Measurements from ENCODE around the gene F8A1.
"Not testable (repeated sequence)": the region's sequence is repeated elsewhere in the genome, so short reads cannot be mapped to it uniquely, and the experiment has no call there.

Gene F8A1

DNA sequence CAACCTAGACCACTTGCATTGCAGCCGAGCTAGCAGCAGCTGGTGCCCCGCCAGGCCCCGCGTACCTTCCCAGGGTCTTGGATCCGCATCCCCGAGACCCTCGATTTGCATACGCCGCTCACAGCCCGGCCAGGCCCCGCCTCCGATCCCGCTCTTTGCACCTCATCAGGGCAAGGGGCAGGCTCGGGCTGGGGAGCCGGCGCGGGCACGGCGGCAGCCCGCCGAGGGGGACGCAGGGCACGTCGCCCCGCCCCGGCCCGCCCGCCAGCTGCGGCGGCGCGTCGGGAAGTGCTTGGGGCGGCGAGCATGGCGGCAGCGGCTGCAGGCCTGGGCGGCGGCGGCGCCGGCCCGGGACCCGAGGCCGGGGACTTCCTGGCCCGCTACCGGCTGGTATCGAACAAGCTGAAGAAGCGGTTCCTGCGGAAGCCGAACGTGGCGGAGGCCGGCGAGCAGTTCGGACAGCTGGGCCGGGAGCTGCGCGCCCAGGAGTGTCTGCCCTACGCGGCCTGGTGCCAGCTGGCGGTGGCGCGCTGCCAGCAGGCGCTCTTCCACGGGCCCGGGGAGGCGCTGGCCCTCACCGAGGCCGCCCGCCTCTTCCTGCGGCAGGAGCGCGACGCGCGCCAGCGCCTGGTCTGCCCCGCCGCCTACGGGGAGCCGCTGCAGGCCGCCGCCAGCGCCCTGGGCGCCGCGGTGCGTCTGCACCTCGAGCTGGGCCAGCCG is at the start of gene F8A1:
F8A1 (plus strand) TSS at position 287 of the 720 bp plus-strand sequence; CDS start at position 307, 20 bp downstream.
- peak in 1 of 2 donors; percentile 5 for DNase-seq (ENCODE audit: low read depth in 2 of 2, low spot score in 1 of 2)

DNA sequence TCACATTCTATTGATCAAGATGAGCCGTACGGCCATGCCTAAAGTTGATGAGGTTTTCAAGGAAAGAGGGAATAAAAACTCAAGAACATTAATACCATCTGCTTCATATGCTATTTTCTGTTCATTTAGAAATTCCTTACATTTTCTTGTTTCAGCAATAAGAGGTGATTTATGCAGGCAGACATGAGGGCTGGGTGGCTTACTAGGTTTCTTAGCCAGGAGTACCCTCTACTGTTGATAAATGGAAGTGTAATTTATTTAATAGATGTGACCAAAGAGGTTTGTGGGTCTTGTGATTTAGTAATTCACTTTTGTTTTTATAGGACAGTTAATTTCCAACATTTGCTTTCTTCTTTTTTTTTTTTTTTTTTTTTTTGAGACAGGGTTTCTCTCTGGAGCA is 45.3 kb upstream of the F8A1 start:
- no peak for DNase-seq (ENCODE audit: low read depth in 2 of 2, low spot score in 1 of 2)

DNA sequence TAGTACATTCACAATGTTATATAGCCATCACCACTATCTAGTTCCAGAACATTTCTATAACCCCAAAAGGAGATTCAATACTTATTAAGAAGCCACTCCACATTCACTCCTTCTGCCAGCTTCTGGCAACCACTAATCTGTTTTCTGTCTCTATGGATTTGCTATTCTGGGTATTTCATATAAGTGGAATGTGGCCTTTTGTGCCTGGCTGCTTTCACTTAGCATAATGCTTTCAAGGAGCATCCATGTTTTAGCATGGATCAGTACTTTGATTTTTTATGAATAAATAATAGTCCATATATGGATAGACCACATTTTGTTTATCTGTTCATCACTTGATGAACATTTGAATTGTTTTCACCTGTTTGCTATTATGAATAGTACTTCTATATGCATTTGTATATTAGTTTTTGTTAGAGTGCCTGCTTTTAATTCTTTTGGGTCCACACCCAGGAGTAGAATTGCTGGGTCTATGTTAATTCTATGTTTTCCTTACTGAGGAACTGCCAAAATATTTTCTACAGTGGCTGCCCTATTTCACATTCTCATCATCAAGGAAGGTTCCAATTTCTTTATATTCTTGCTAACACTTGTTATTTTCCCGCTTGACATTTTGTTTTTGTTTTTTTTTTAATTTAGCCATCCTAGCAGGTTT is 35.1 kb upstream of the F8A1 start:
- no peak for DNase-seq (ENCODE audit: low read depth in 2 of 2, low spot score in 1 of 2)

DNA sequence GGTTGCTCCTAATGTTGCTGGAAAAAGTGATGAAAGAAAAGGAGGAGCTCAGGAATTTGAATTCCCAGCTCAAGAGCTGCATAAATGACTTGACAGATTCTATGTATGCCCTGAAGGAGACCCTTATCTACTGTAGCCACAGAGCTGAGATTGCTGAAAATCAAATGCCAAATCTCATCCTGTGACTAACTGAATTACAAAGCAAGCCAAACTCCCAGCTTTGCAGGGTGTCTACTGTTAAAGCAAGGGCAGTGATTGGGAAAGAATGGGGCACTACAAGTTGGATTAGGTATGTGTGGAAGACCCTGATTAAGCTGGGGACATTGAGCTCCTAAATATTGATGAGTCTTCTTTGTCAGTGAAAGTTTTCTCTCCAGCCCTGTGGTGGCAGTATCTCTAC is 30.9 kb upstream of the F8A1 start:
- DNase-seq (ENCODE audit: low read depth in 2 of 2, low spot score in 1 of 2), result no peak

DNA sequence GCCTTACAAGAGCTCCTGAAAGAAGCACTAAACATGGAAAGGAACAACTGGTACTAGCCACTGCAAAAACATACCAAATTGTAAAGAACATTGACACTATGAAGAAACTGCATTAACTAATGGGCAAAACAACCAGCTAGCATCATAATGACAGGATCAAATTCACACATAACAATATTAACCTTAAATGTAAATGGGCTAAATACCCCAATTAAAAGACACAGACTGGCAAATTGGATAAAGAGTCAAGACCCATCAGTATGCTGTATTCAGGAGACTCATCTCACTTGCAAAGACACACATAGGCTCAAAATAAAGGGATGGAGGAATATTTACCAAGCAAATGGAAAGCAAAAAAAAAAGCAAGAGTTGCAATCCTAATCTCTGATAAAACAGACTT is 17.6 kb upstream of the F8A1 start:
- DNase-seq (ENCODE audit: low read depth in 2 of 2, low spot score in 1 of 2), result not testable (repeated sequence)

DNA sequence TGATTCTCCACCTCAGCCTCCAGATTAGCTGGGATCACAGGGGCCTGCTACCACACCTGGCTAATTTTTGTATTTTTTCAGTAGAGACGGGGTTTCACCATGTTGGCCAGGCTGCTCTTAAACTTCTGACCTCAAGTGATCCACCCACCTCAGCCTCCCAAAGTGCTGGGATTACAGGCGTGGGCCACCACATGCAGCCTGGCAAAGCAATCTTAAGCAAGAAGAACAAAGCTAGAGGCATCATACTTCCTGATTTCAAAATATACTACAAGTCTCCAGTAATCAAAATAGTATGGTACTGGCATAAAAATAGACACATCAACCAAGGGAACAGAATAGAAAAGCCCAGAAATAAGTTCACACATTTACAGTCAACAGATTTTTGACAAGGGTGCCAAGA is 12.8 kb upstream of the F8A1 start:
- DNase-seq (ENCODE audit: low read depth in 2 of 2, low spot score in 1 of 2), result no peak

DNA sequence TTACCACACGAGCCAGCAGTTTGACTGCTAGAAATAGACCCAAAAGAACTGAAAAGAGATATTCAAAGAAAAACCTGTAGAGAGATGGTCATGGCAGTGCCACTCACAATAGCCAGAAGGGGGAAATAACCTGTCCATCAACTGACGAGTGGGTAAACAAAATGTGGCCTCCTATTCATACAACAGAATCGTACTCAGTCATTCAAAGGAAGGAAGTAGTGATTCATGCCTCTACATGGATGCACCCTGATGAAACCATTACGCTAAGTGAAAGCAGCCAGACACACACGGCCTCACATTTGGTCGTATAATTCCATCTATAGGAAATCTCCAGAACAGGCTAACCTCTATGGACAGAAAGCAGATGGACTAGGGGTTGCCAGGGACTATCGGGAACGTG is 2.1 kb upstream of the F8A1 start:
- not testable (repeated sequence) for DNase-seq (ENCODE audit: low read depth in 2 of 2, low spot score in 1 of 2)

DNA sequence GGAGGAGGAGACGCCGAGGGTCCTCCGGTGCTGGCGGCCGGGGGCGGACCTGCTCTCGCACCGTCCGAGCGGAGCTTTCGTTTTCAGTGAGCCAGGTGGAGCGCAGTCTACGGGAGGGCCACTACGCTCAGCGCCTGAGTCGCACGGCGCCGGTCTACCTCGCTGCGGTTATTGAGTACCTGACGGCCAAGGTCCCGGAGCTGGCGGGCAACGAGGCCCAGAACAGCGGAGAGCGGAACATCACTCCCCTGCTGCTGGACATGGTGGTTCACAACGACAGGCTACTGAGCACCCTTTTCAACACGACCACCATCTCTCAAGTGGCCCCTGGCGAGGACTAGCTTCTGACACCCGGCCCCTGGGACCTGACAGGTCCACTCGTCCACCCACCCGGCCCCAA is 1.1 kb upstream of the F8A1 start:
- not testable (repeated sequence) for DNase-seq (ENCODE audit: low read depth in 2 of 2, low spot score in 1 of 2)

DNA sequence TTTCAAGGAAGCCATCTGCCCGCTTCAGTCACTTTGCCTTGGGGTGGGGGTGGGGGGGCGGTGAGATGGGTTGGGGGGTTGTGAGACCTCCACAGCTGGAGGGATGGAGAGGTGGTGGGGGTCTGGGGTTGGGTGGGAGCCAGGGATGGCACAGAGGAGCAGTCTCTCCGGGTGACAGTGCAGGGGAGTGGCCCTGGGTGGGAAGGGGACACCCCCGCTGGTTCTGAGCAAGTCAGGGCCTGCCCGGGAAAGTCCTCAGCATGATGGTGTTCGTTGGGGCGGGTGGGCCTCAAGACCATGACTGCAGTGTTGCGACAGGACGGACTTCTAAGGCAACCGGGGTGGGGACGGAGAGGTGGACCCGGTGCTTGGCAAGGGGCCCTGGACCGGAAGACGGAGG is 606 bp upstream of the F8A1 start:
- DNase-seq (ENCODE audit: low read depth in 2 of 2, low spot score in 1 of 2), result not testable (repeated sequence)

DNA sequence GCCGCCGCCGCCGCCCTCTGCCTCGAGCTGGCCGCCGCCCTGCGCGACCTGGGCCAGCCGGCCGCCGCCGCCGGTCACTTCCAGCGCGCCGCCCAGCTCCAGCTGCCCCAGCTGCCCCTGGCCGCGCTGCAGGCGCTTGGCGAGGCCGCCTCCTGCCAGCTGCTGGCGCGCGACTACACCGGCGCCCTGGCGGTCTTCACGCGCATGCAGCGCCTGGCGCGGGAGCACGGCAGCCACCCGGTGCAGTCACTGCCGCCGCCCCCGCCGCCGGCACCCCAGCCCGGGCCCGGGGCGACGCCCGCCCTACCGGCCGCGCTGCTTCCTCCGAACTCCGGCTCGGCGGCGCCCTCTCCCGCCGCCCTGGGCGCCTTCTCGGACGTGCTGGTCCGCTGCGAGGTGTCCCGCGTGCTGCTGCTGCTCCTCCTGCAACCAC is 650 bp downstream of the F8A1 start:
- not testable (repeated sequence) for DNase-seq (ENCODE audit: low read depth in 2 of 2, low spot score in 1 of 2)

DNA sequence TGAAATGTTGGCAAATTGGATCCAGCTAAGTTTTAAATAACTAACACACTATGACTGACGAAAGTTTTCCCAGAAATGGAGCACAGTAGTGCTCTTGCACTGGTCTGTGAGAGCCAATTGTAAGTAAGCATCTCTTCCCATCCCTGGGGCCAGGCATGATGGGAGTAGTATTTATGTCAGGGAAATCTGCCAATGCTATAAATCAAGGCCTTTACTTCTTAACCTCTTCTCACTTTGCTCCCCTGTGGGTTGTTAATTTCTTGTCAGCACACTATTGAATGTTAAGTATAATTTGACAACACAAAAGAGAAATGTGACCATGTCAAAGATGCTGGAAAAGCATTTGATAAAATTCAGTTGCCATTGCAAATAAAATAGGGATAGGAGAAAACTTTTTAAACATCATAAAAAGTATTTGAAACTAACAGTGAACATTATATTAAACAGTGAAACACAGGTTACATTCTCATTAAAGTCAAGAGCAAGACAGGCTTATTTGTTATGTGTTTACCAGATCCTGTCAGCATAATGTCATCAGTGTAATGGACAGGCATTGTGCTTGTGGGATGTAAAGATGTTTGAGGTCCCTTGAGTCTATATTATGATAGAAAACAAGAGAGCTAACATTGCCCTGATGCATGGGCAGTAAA is 5.0 kb downstream of the F8A1 start:
- DNase-seq (ENCODE audit: low read depth in 2 of 2, low spot score in 1 of 2), result no peak

DNA sequence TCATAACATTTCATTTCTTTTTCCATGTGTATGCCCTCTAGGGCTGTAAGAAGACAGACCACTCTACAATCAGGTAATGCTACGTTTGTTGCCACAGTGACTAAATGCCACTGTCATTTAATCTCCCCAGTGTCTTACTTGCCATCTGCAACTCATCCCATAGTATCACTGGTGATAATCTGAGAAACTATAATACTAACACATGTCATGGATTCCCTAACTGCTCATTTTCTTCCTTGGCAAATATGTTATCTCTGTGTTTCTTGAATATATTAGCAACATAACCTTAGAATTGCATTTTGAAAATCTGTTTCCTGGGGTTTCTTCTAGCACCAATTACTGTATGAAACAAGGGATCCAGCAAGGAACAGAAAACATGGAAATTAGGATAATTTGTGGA is 6.1 kb downstream of the F8A1 start:
- DNase-seq (ENCODE audit: low read depth in 2 of 2, low spot score in 1 of 2), result no peak

DNA sequence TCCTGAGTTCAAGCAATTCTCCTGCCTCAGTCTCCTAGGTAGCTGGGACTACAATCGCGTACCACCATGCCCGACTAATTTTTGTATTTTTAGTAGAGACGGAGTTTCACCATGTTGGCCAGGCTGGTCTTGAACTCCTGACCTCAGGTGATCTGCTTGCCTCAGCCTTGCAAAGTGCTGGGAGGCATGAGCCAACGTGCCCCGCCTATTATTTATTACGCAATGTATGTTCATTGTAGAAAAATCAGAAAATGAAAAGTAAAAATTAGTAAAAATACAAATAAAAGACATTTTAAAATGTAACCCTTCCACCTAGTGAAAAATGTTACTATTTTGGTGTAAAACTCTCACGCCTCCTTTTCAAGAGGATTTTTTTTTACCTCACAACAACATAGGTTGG is 14.2 kb downstream of the F8A1 start:
- no peak for DNase-seq (ENCODE audit: low read depth in 2 of 2, low spot score in 1 of 2)

DNA sequence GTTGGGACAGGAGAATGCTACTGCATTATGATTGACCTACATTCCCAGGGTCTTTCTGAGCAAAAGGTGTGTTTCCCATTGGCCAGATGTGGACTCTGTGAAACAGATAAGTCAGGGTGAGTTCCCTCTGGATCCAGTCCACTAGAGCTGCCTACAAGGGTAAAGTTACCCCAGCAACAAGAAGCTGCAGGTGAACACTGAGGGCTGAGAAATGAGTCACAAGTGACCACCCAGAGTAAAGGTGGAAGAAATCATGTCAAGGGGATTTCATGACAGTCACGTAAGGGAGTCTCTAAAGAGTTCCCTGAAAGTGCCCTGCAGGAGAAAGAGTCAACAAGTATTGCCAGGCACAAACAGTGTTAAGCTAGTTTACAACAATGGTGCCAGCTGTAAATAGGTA is 16.3 kb downstream of the F8A1 start:
- no peak for DNase-seq (ENCODE audit: low read depth in 2 of 2, low spot score in 1 of 2)

DNA sequence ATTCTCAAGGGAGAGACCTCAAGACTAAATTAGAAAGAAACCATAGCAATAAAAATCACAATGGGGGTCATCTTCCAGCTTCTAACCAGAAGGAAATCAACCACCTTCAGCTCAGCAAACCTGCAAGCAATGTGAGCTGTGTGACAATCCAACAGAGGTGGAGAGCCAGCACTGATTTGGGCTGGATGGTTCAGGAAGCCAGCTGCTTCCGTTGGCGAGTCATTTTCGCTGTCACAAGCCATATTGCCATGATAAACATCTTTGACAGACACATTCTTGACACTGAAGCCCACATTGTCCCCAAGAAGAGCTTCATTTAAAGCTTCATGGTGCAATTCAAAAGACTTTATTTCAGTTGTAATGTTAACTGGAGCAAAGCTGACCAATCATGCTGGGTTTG is 22.7 kb downstream of the F8A1 start:
- DNase-seq (ENCODE audit: low read depth in 2 of 2, low spot score in 1 of 2), result no peak

DNA sequence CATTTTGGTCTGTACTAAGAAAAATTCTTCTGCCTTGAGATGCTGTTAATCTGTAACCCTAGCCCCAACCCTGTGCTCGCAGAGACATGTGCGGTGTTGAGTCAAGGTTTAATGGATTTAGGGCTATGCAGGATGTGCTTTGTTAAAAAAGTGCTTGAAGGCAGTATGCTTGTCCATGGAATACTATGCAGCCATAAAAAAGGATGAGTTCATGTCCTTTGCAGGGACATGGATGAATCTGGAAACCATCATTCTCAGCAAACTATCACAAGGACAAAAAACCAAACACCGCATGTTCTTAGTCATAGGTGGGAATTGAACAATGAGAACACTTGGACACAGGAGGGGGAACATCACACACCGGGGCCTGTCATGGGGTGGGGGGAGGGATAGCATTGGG is 23.9 kb downstream of the F8A1 start:
- not testable (repeated sequence) for DNase-seq (ENCODE audit: low read depth in 2 of 2, low spot score in 1 of 2)

DNA sequence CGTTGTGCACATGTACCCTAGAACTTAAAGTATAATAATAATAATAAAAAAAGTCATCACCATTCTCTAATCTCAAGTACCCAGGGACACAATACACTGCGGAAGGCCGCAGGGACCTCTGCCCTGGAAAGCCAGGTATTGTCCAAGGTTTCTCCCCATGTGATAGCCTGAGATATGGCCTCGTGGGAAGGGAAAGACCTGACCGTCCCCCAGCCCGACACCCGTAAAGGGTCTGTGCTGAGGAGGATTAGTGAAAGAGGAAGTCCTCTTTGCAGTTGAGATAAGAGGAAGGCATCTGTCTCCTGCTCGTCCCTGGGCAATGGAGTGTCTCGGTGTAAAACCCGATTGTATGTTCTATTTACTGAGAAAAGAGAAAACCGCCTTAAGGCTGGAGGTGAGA is 24.4 kb downstream of the F8A1 start:
- DNase-seq (ENCODE audit: low read depth in 2 of 2, low spot score in 1 of 2), result not testable (repeated sequence)

DNA sequence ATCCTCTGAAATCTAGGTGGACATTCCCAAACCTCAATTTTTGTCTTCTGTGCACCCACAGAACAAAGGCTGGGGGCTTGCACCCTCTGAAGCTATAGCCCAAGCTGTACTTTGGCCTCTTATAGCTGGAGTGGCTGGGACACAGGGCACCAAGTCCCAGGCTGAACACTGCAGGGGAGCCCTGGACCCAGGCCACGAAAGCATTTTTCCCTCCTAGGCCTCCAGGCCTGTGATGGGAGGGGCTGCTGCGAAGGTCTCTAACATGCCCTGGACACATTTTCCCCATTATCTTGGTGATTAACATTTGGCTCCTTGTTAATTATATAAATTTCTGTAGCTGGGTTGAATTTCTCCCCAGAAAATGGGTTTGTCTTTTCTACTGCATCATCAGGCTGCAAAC is 27.9 kb downstream of the F8A1 start:
- no peak for DNase-seq (ENCODE audit: low read depth in 2 of 2, low spot score in 1 of 2)

DNA sequence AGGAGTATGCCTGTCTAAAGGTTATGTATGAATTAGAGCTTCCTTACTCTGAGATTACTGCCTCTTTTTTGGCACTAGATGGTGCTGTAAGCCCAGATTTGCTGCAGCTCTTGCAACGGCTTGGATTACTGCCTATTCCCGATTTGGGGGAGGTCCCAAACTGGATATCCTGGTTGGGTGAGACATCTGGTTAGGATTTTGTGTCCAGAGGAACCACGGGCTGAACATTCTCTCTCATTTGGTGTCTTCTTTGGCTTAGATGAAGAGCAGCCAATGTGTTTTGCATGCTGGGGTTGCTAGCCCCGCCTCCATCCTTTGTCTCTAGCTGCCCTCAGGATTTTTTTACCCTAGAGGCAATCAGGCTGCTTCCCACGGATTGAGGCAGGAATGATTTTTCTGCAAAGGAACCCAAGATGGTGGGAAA is 31.9 kb downstream of the F8A1 start:
- DNase-seq (ENCODE audit: low read depth in 2 of 2, low spot score in 1 of 2), result no peak

DNA sequence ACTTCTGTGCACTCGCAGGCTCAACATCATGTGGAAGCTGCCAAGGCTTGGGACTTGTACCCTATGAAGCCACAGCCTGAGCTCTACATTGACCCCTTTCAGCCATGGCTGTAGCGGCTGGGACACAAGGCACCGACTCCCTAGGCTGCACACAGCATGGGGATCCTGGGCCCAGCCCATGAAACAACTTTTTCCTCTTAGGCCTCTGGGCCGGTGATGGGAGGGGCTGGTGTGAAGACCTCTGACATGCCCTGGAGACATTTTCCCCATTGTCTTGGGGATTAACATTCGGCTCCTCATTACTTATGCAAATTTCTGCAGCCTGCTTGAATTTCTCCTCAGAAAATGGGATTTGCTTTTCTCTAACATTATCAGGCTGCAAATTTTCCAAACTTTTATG is 38.6 kb downstream of the F8A1 start:
- not testable (repeated sequence) for DNase-seq (ENCODE audit: low read depth in 2 of 2, low spot score in 1 of 2)

All from stimulated activated CD8-positive, alpha-beta memory T cell treated with anti-CD3 and anti-CD28 coated beads, Interleukin-4, amount 100 ng/mL, for 1 hour (primary cell).